ENCODE data around the gene RANGRF. TPM values are rescaled to one million over a fixed set of nuclear protein-coding genes. Genes with fewer than 3 reads are reported as not detected.

RANGRF gene
- total and polyA plus RNA-seq, 4 donors = 6.9 to 19.9 (median 8.9) TPM

DNA sequence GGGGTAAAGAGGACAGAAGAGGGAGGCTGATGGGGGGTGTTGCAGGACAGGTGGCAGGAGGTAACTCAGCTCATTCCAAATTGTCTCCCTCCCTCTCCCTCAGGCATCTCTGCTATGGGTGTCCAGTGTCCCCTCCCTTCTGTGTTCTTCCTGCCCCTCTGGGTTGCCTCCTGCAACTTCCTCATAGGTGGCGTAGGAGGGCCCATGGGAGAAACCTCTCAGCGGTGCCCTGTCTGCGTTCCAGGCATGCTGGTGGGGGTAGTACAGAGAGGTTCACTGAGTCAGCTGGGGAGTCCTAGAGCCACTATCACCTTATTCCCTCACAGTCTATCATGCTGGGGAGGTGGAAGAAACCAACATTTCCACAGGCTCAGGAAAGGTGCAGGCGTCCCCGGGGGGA, 36.5 kb downstream of the RANGRF start:
- TF ChIP-seq EGR1 (IDR thresholded peaks at IDR 0.05; ENCODE audit: low read depth in 2 of 2) (no peak), REST (IDR thresholded peaks at IDR 0.05) (no peak), RAD21 (IDR thresholded peaks at IDR 0.05) (no peak), GABPA (IDR thresholded peaks at IDR 0.05 in 1 of 2, conservative IDR thresholded peaks at IDR 0.05 in 1 of 2) (no peak), SP1 (IDR thresholded peaks at IDR 0.05) (no peak), HNF4A (conservative IDR thresholded peaks at IDR 0.05) (no peak), NR2F2 (IDR thresholded peaks at IDR 0.05) (no peak), FOXA1 (IDR thresholded peaks at IDR 0.05) (no peak)
- TF ChIP-seq, protein P1, sequence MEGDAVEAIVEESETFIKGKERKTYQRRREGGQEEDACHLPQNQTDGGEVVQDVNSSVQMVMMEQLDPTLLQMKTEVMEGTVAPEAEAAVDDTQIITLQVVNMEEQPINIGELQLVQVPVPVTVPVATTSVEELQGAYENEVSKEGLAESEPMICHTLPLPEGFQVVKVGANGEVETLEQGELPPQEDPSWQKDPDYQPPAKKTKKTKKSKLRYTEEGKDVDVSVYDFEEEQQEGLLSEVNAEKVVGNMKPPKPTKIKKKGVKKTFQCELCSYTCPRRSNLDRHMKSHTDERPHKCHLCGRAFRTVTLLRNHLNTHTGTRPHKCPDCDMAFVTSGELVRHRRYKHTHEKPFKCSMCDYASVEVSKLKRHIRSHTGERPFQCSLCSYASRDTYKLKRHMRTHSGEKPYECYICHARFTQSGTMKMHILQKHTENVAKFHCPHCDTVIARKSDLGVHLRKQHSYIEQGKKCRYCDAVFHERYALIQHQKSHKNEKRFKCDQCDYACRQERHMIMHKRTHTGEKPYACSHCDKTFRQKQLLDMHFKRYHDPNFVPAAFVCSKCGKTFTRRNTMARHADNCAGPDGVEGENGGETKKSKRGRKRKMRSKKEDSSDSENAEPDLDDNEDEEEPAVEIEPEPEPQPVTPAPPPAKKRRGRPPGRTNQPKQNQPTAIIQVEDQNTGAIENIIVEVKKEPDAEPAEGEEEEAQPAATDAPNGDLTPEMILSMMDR (IDR thresholded peaks at IDR 0.05; ENCODE audit: low read depth, low read length, missing input control) = no peak
- Histone ChIP-seq H3K4me3 (ENCODE audit: low read depth in 1 of 3, low read length in 3 of 3) (no peak overlapping the region), H3K4me1 (ENCODE audit: control insufficient read depth in 4 of 4, insufficient read depth in 4 of 4, low read length in 3 of 4) (peaks cover 5 to 8% (median 7%) of the 10 kb centered on the region in 4 donors), H3K9me3 (ENCODE audit: control insufficient read depth in 4 of 4, low read length in 3 of 4) (no peaks in the 10 kb centered on the region), H3K27ac (ENCODE audit: low read depth in 1 of 2, low read length in 2 of 2) (no peak overlapping the region), H3K27me3 (ENCODE audit: control insufficient read depth in 4 of 4, insufficient read depth in 4 of 4, low read length in 3 of 4) (no peaks in the 10 kb centered on the region), H3K9ac (ENCODE audit: low read depth in 1 of 2, low read length in 2 of 2) (no peak overlapping the region), H3K36me3 (ENCODE audit: control insufficient read depth in 4 of 4, insufficient read depth in 3 of 4, low read depth in 1 of 4, low read length in 3 of 4) (no peaks in the 10 kb centered on the region)
- 75% methylated on average over 5 of the region's 5 CpGs for WGBS
- no peak for DNase-seq (ENCODE audit: low spot score)

GRCh38 chr17:8326511-8327302, 38.2 kb downstream of the RANGRF start:
- H3K27me3 ChIP-seq (ENCODE audit: control insufficient read depth in 4 of 4, insufficient read depth in 4 of 4, low read length in 3 of 4) = no peaks in the 10 kb centered on the region

More at GRCh38 chr17:8326511-8327302, 38.2 kb downstream of the RANGRF start:
- Histone ChIP-seq H3K9ac (ENCODE audit: low read depth in 1 of 2, low read length in 2 of 2) (no peak overlapping the region), H3K4me1 (ENCODE audit: control insufficient read depth in 4 of 4, insufficient read depth in 4 of 4, low read length in 3 of 4) (peaks cover 5 to 8% (median 7%) of the 10 kb centered on the region in 4 donors), H3K36me3 (ENCODE audit: control insufficient read depth in 4 of 4, insufficient read depth in 3 of 4, low read depth in 1 of 4, low read length in 3 of 4) (no peaks in the 10 kb centered on the region), H3K9me3 (ENCODE audit: control insufficient read depth in 4 of 4, low read length in 3 of 4) (no peaks in the 10 kb centered on the region), H3K4me3 (ENCODE audit: low read depth in 1 of 3, low read length in 3 of 3) (peak overlapping the region in 2 of 3 donors; percentile 24 to 33), H3K27ac (ENCODE audit: low read depth in 1 of 2, low read length in 2 of 2) (peak overlapping the region; percentile 35 to 67)
- DNase-seq (ENCODE audit: low spot score) = no peak
- TF ChIP-seq HNF4A (conservative IDR thresholded peaks at IDR 0.05) (no peak), YY1 (IDR thresholded peaks at IDR 0.05) (no peak), REST (IDR thresholded peaks at IDR 0.05) (no peak), FOXA1 (IDR thresholded peaks at IDR 0.05) (no peak)
- TF ChIP-seq, protein P2, sequence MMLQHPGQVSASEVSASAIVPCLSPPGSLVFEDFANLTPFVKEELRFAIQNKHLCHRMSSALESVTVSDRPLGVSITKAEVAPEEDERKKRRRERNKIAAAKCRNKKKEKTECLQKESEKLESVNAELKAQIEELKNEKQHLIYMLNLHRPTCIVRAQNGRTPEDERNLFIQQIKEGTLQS (IDR thresholded peaks at IDR 0.05) = no peak
- TF ChIP-seq, protein P1 (IDR thresholded peaks at IDR 0.05; ENCODE audit: low read depth, low read length, missing input control) = no peak
- 6% methylated on average over 48 of the region's 48 CpGs for WGBS

Data from liver (tissue), 9 donors.